CD4-positive, alpha-beta T cell (primary cell): ENCODE results near the gene FHDC1. TPM values are rescaled to one million over a fixed set of nuclear protein-coding genes. Genes with fewer than 3 reads are reported as not detected.

ENCODE experiments used
- ATAC-seq: fragments of 200-7000 bp; cut with Tn5 transposase; one replicate; pipeline ENCODE4 v1.10.0; 2022; ENCODE audit warnings: mild to moderate bottlenecking; ENCODE audit not compliant: poor library complexity
- CTCF ChIA-PET: fragments of 350-600 bp; sonication (Branson Sonifier 250); formaldehyde crosslinking; loops from one replicate; lab custom pipeline; 2021; ENCODE audit warnings: antibody characterized with exemption, inconsistent platforms; lab: Charles Lee
- POLR2A ChIA-PET: fragments of 350-600 bp; sonication (Branson Sonifier 250); formaldehyde crosslinking; loops from one replicate; lab custom pipeline; 2021; ENCODE audit warnings: antibody characterized with exemption, inconsistent platforms; lab: Charles Lee
- DNase-seq, 14 experiments: peaks; one replicate each; pipeline ENCODE4 v3.0.0-alpha.2; 2013 to 2020; ENCODE audit warnings: mixed read lengths in 2 of 14
- H3K27ac ChIP-seq, 2 donors: one replicate each; pipeline versions ENCODE4 v1.5.1 to v1.7.0; 2013; ENCODE audit warnings: low read length in 2 of 2, low read depth in 1 of 2, mild to moderate bottlenecking in 1 of 2
- H3K27me3 ChIP-seq, 2 experiments: 1 replicate in 1 of 2; 2 replicates in 1 of 2; pipeline versions ENCODE4 v1.6.1 to v1.7.0; 2013; ENCODE audit warnings: low read length in 2 of 2, control low read depth in 1 of 2, mild to moderate bottlenecking in 1 of 2, moderate library complexity in 1 of 2; ENCODE audit not compliant: insufficient read depth in 2 of 2, control insufficient read depth in 1 of 2
- H3K36me3 ChIP-seq: one replicate; pipeline ENCODE4 v1.6.1; 2013; ENCODE audit warnings: low read length, control low read depth; ENCODE audit not compliant: insufficient read depth
- H3K4me1 ChIP-seq: one replicate; pipeline ENCODE4 v1.6.1; 2013; ENCODE audit warnings: low read length, control low read depth; ENCODE audit not compliant: insufficient read depth
- H3K4me3 ChIP-seq: one replicate; pipeline ENCODE4 v1.5.1; 2013; ENCODE audit warnings: mild to moderate bottlenecking, low read length, moderate library complexity
- H3K9me3 ChIP-seq, 2 experiments: 1 replicate in 1 of 2; 2 replicates in 1 of 2; pipeline versions ENCODE4 v1.6.1 to v1.7.0; 2013; ENCODE audit warnings: low read length in 2 of 2, mild to moderate bottlenecking in 2 of 2, control low read depth in 1 of 2, moderate library complexity in 1 of 2; ENCODE audit not compliant: control insufficient read depth in 1 of 2, insufficient read depth in 1 of 2
- H3K27ac Mint-ChIP-seq: one replicate; pipeline ENCODE4 v1.8.0; 2020; ENCODE audit warnings: mixed read lengths
- H3K27me3 Mint-ChIP-seq: one replicate; pipeline ENCODE4 v1.8.0; 2021; ENCODE audit warnings: mixed read lengths
- H3K36me3 Mint-ChIP-seq: one replicate; pipeline ENCODE4 v1.8.0; 2021; ENCODE audit warnings: low read depth, mixed read lengths
- H3K4me1 Mint-ChIP-seq: one replicate; pipeline ENCODE4 v1.8.0; 2021; ENCODE audit warnings: low read depth, mixed read lengths
- H3K4me3 Mint-ChIP-seq: one replicate; pipeline ENCODE4 v1.8.0; 2020; ENCODE audit warnings: mild to moderate bottlenecking, mixed read lengths
- H3K9me3 Mint-ChIP-seq: one replicate; pipeline ENCODE4 v1.8.0; 2020; ENCODE audit warnings: mixed read lengths
- CTCF ChIP-seq: fragments of 200-600 bp; IDR thresholded peaks from one replicate; pipeline ENCODE4 v1.8.0; 2022; ENCODE audit warnings: antibody characterized with exemption, mild to moderate bottlenecking
- intact Hi-C, 2 experiments: fragments of 100-400 bp; cut with DNase I in 1 of 2; cut with micrococcal nuclease in 1 of 2; formaldehyde crosslinking; loops; one replicate each; pipeline versions ENCODE4 v1.15.1 to v1.9.0; 2023 to 2025; cut with DNase I, micrococcal nuclease
- total RNA-seq, 174 experiments: library from RNA in 2 of 174; stranded (reverse) in 2 of 174; gene quantifications; one replicate each; pipeline ENCODE4 v1.2.3 and lab custom pipeline; 2021 to 2026

The FHDC1 gene
- total RNA-seq, 2 experiments from 2014 or later, result 0.03 TPM; not detected in 1

DNA sequence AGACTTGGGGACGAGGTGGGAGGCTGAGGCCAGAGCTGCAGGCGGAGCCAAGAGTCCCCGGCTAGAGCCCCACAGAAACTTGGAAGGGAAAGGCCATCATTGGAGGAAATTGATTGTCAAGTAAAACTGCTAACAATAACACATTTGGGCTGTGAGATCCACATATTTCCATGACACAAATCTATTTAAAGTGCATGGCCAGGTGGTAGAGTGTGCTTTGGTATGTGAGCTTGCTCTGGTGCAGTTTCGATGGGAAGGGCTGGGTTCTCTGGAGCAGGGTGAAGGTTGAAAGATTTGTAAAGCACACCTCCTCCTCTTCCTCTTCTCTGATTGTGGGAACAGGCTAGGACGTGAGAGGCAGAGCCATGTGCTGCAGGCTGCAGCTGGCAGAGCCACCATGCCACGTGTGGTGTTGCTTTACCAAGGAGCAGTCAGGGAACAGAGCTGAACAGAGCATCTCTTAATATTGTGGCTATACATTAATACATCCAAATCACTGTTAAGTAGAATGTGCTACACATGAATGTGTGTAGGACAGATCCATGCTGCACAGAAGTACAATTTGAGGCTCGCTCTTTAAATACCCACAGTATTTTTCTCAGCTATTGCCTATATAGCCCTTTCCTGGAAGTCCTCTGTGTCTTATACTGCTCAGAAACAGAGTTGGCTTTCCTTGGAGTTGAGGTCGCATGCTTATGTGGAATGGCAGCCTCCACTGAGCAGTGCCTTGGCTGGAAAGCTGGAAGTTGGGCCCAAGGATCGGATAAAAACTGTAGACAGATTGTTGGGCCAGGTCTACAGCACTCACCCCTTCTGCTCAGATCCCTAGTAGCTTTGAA is 37.7 kb downstream of the FHDC1 start:
- Mint-ChIP-seq H3K4me1 (no peaks in the 10 kb centered on the region), H3K27me3 (no peaks in the 10 kb centered on the region), H3K27ac (no peak overlapping the region), H3K4me3 (no peak overlapping the region), H3K9me3 (no peaks in the 10 kb centered on the region), H3K36me3 (no peaks in the 10 kb centered on the region)
- no peak for TF ChIP-seq CTCF
- no peak overlapping the region for H3K27ac ChIP-seq
- no peaks in the 10 kb centered on the region for H3K9me3 ChIP-seq
- ChIA-PET POLR2A (no interaction called here), CTCF (no interaction called here)
- ATAC-seq (no peak), DNase-seq (no peak)
- no peaks in the 10 kb centered on the region for H3K4me1 ChIP-seq
- intact Hi-C loops, result no loop called here
- H3K4me3 ChIP-seq, result no peak overlapping the region
- H3K36me3 ChIP-seq, result no peaks in the 10 kb centered on the region
- no peaks in the 10 kb centered on the region for H3K27me3 ChIP-seq

DNA sequence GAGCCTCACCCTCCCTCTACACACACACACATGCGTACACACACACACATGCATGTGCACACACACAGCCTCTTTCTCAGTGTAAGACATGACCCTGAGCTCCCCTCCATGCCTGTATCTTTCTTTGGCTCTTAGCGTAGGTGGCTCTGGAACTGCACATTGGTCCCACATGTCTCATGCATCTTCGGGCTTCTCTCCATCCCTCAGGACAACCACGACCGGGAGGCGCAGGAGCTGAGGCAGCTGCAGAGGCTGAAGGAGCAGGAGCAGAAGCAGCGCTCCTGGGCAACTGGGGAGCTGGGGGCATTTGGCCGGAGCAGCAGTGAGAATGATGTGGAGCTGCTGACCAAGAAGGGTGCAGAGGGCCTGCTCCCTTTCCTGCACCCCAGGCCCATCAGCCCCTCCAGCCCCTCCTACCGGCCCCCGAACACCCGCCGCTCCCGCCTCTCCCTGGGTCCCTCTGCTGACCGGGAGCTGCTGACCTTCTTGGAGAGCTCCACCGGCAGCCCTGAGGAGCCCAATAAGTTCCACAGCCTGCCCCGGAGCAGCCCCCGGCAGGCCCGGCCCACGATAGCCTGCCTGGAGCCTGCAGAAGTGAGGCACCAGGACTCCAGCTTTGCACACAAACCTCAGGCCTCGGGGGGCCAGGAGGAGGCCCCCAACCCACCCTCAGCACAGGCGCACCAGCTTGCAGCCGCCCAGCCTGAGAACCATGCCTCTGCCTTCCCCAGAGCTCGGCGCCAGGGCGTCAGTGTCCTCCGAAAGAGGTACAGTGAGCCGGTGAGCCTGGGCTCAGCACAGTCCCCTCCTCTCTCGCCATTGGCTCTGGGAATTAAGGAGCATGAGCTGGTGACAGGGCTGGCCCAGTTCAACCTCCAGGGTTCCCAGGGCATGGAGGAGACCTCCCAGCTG is 38.6 kb downstream of the FHDC1 start:
- Histone ChIP-seq H3K27ac (no peak overlapping the region), H3K36me3 (no peaks in the 10 kb centered on the region), H3K27me3 (no peaks in the 10 kb centered on the region), H3K9me3 (no peaks in the 10 kb centered on the region), H3K4me1 (no peaks in the 10 kb centered on the region), H3K4me3 (no peak overlapping the region)
- no peak overlapping the region for H3K4me3 Mint-ChIP-seq
- DNase-seq (no peak), ATAC-seq (no peak)
- H3K4me1 Mint-ChIP-seq, result no peaks in the 10 kb centered on the region
- intact Hi-C loops, result no loop called here
- ChIA-PET POLR2A (no interaction called here), CTCF (no interaction called here)
- H3K27me3 Mint-ChIP-seq, result no peaks in the 10 kb centered on the region
- no peak for TF ChIP-seq CTCF
- no peaks in the 10 kb centered on the region for H3K36me3 Mint-ChIP-seq
- H3K27ac Mint-ChIP-seq, result no peak overlapping the region
- no peaks in the 10 kb centered on the region for H3K9me3 Mint-ChIP-seq

DNA sequence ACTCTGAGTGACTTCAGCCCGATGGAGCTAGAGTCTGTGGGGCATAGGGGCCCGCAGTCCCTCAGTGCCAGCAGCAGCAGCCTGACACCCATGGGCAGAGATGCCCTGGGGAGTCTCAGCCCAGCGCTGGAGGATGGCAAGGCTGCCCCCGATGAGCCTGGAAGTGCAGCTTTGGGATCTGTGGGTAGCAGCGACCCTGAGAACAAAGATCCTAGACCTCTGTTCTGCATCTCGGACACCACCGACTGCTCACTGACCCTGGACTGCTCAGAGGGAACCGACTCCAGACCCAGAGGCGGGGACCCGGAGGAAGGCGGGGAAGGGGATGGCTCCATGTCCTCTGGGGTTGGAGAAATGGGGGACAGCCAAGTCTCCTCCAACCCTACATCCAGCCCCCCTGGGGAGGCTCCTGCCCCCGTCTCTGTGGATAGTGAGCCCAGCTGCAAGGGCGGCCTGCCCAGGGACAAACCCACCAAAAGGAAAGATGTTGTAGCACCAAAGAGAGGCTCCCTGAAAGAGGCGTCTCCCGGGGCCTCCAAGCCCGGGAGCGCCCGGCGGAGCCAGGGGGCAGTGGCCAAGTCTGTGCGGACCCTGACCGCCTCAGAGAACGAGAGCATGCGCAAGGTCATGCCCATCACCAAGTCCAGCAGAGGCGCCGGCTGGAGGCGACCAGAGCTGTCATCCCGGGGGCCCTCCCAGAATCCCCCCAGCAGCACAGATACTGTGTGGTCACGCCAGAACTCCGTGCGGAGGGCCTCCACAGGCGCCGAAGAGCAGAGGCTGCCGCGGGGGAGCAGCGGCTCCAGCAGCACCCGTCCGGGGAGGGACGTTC is 39.5 kb downstream of the FHDC1 start:
- no peaks in the 10 kb centered on the region for H3K9me3 ChIP-seq
- Mint-ChIP-seq H3K4me3 (no peak overlapping the region), H3K36me3 (no peaks in the 10 kb centered on the region), H3K27ac (no peak overlapping the region), H3K4me1 (no peaks in the 10 kb centered on the region), H3K27me3 (no peaks in the 10 kb centered on the region), H3K9me3 (no peaks in the 10 kb centered on the region)
- intact Hi-C loops, result no loop called here
- no peak overlapping the region for H3K4me3 ChIP-seq
- H3K36me3 ChIP-seq, result no peaks in the 10 kb centered on the region
- no peak for TF ChIP-seq CTCF
- H3K27ac ChIP-seq, result no peak overlapping the region
- H3K4me1 ChIP-seq, result no peaks in the 10 kb centered on the region
- H3K27me3 ChIP-seq, result no peaks in the 10 kb centered on the region
- CTCF ChIA-PET, result no interaction called here
- no peak for DNase-seq
- POLR2A ChIA-PET, result no interaction called here
- ATAC-seq, result no peak
